NB4 (cell line): ENCODE measurements around the gene CARD9.

Experiments used
- MYC ChIP-seq: IDR thresholded peaks from 2 replicates; pipeline ENCODE4 v1.6.1; 2011; ENCODE audit warnings: low read depth, low read length
- POLR2A ChIP-seq: IDR thresholded peaks from 2 replicates; pipeline ENCODE4 v1.6.1; 2011; ENCODE audit warnings: mild to moderate bottlenecking; ENCODE audit not compliant: insufficient read length; ENCODE audit errors: extremely low read depth
- TF ChIP-seq, protein P1 (sequence below): IDR thresholded peaks from one replicate; pipeline ENCODE4 v1.5.1; 2012; ENCODE audit warnings: low read depth, low read length

DNA sequence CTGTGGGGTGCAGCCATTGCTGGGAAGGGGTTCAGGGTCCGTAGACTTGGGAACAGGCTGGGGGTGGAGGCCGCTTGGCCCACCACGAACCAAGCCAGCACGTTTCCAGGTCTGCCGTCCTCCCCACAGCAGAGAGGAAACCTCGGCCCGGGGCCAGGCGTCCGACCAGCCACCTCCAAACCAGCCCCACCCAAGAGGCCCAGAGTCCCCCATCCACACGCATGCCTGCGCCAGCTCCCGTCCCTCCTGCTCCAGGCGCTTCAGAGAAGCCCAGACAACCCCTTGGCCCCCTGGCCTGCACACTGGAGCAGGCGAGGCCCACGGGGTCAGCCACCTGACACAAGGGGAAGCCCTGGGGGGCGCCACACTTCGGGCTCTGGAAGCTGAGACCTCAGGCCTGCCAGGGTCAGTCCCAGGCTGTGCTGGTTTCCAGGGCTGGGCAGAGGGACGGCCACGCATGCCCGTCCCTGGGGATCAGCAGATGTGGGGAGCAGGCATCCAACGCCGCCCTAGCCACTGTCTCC is 16.2 kb downstream of the CARD9 start:
- TF ChIP-seq, protein P1, sequence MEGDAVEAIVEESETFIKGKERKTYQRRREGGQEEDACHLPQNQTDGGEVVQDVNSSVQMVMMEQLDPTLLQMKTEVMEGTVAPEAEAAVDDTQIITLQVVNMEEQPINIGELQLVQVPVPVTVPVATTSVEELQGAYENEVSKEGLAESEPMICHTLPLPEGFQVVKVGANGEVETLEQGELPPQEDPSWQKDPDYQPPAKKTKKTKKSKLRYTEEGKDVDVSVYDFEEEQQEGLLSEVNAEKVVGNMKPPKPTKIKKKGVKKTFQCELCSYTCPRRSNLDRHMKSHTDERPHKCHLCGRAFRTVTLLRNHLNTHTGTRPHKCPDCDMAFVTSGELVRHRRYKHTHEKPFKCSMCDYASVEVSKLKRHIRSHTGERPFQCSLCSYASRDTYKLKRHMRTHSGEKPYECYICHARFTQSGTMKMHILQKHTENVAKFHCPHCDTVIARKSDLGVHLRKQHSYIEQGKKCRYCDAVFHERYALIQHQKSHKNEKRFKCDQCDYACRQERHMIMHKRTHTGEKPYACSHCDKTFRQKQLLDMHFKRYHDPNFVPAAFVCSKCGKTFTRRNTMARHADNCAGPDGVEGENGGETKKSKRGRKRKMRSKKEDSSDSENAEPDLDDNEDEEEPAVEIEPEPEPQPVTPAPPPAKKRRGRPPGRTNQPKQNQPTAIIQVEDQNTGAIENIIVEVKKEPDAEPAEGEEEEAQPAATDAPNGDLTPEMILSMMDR = no peak
- no peak for TF ChIP-seq POLR2A
- TF ChIP-seq MYC = no peak
